SK-N-SH treated with all-trans-retinoic acid at 6 μM for 48 hours (cell line): ENCODE measurements around the gene EEFSEC.

ENCODE experiments used
- ATAC-seq: fragments of 200-7000 bp; cut with Tn5 transposase; 3 replicates; pipeline ENCODE4 v1.9.1; 2020; ENCODE audit warnings: mild to moderate bottlenecking, moderate library complexity
- ARNTL ChIP-seq: fragments of 450-650 bp; formaldehyde crosslinking; IDR thresholded peaks from 2 replicates; pipeline ENCODE4 v1.5.0; 2020; ENCODE audit warnings: low read depth, mild to moderate bottlenecking, moderate library complexity, borderline replicate concordance
- CSDC2 ChIP-seq: fragments of 250-450 bp; sonication (Bioruptor Pico); IDR thresholded peaks from 2 replicates; pipeline ENCODE4 v1.5.0; 2020; ENCODE audit warnings: mild to moderate bottlenecking, moderate library complexity
- CSRNP3 ChIP-seq: fragments of 250-450 bp; sonication (Bioruptor Pico); IDR thresholded peaks from 2 replicates; pipeline ENCODE4 v1.5.1; 2021; ENCODE audit warnings: mild to moderate bottlenecking, moderate library complexity
- ESRRG ChIP-seq: fragments of 250-450 bp; sonication (Bioruptor Pico); IDR thresholded peaks from 2 replicates; pipeline ENCODE4 v1.6.1; 2021; ENCODE audit warnings: mild to moderate bottlenecking
- GLIS3 ChIP-seq: fragments of 250-450 bp; sonication (Bioruptor Pico); IDR thresholded peaks from 2 replicates; pipeline ENCODE4 v1.5.0; 2020; ENCODE audit warnings: mild to moderate bottlenecking, moderate library complexity
- ISL1 ChIP-seq: fragments of 250-450 bp; sonication (Bioruptor Pico); IDR thresholded peaks from 2 replicates; pipeline ENCODE4 v2.1.2; 2022; ENCODE audit warnings: mild to moderate bottlenecking, moderate library complexity
- OSR1 ChIP-seq: fragments of 250-450 bp; sonication (Bioruptor Pico); IDR thresholded peaks from 2 replicates; pipeline ENCODE4 v1.8.0; 2022; ENCODE audit warnings: moderate library complexity, mild to moderate bottlenecking, inconsistent platforms
- PATZ1 ChIP-seq: fragments of 250-450 bp; sonication (Bioruptor Pico); IDR thresholded peaks from 2 replicates; pipeline ENCODE4 v1.8.0; 2020; ENCODE audit warnings: mild to moderate bottlenecking, moderate library complexity, borderline replicate concordance
- RARB ChIP-seq: fragments of 250-450 bp; sonication (Bioruptor Pico); IDR thresholded peaks from 2 replicates; pipeline ENCODE4 v1.8.0; 2021; ENCODE audit warnings: mild to moderate bottlenecking, moderate library complexity
- TCF4 ChIP-seq: fragments of 250-450 bp; sonication (Bioruptor Pico); IDR thresholded peaks from 2 replicates; pipeline ENCODE4 v1.8.0; 2021; ENCODE audit warnings: mild to moderate bottlenecking, moderate library complexity, borderline replicate concordance
- TOX ChIP-seq: fragments of 250-450 bp; sonication (Bioruptor Pico); IDR thresholded peaks from 2 replicates; pipeline ENCODE4 v1.8.0; 2021; ENCODE audit warnings: mild to moderate bottlenecking, moderate library complexity, borderline replicate concordance
- ZC3H10 ChIP-seq: fragments of 250-450 bp; sonication (Bioruptor Pico); IDR thresholded peaks from 2 replicates; pipeline ENCODE4 v1.5.1; 2021; ENCODE audit warnings: mild to moderate bottlenecking, moderate library complexity
- ZFP3 ChIP-seq: fragments of 250-450 bp; sonication (Bioruptor Pico); IDR thresholded peaks from 2 replicates; pipeline ENCODE4 v1.5.0; 2020; ENCODE audit warnings: mild to moderate bottlenecking, moderate library complexity
- ZFP30 ChIP-seq: fragments of 450-650 bp; formaldehyde crosslinking; IDR thresholded peaks from 2 replicates; pipeline ENCODE4 v1.5.0; 2022; ENCODE audit warnings: mild to moderate bottlenecking, moderate library complexity
- ZNF565 ChIP-seq: fragments of 450-650 bp; formaldehyde crosslinking; conservative IDR thresholded peaks from 2 replicates; pipeline ENCODE4 v1.5.0; 2020; ENCODE audit warnings: low read depth, mild to moderate bottlenecking, moderate library complexity
- ZNF70 ChIP-seq: fragments of 450-650 bp; formaldehyde crosslinking; IDR thresholded peaks from 2 replicates; pipeline ENCODE4 v1.5.0; 2020; ENCODE audit warnings: mild to moderate bottlenecking, moderate library complexity
- ZNF8 ChIP-seq: fragments of 450-650 bp; formaldehyde crosslinking; IDR thresholded peaks from 2 replicates; pipeline ENCODE4 v1.5.0; 2020; ENCODE audit warnings: mild to moderate bottlenecking, moderate library complexity
- TF ChIP-seq, protein P1 (sequence below): fragments of 250-450 bp; sonication (Bioruptor Pico); IDR thresholded peaks from 2 replicates; pipeline ENCODE4 v1.5.0; 2020; ENCODE audit warnings: mild to moderate bottlenecking, moderate library complexity
- TF ChIP-seq, protein P2 (sequence below): fragments of 250-450 bp; sonication (Bioruptor Pico); IDR thresholded peaks from 2 replicates; pipeline ENCODE4 v1.5.1; 2020; ENCODE audit warnings: low read depth, mild to moderate bottlenecking, moderate library complexity

EEFSEC gene

GRCh38 chr3:128197855-128198254 is 44.6 kb downstream of the EEFSEC start (continued):
- TF ChIP-seq, protein P1, sequence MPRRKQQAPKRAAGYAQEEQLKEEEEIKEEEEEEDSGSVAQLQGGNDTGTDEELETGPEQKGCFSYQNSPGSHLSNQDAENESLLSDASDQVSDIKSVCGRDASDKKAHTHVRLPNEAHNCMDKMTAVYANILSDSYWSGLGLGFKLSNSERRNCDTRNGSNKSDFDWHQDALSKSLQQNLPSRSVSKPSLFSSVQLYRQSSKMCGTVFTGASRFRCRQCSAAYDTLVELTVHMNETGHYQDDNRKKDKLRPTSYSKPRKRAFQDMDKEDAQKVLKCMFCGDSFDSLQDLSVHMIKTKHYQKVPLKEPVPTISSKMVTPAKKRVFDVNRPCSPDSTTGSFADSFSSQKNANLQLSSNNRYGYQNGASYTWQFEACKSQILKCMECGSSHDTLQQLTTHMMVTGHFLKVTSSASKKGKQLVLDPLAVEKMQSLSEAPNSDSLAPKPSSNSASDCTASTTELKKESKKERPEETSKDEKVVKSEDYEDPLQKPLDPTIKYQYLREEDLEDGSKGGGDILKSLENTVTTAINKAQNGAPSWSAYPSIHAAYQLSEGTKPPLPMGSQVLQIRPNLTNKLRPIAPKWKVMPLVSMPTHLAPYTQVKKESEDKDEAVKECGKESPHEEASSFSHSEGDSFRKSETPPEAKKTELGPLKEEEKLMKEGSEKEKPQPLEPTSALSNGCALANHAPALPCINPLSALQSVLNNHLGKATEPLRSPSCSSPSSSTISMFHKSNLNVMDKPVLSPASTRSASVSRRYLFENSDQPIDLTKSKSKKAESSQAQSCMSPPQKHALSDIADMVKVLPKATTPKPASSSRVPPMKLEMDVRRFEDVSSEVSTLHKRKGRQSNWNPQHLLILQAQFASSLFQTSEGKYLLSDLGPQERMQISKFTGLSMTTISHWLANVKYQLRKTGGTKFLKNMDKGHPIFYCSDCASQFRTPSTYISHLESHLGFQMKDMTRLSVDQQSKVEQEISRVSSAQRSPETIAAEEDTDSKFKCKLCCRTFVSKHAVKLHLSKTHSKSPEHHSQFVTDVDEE (CRISPR knock-in tag), result no peak
- no peak for TF ChIP-seq ZC3H10

DNA sequence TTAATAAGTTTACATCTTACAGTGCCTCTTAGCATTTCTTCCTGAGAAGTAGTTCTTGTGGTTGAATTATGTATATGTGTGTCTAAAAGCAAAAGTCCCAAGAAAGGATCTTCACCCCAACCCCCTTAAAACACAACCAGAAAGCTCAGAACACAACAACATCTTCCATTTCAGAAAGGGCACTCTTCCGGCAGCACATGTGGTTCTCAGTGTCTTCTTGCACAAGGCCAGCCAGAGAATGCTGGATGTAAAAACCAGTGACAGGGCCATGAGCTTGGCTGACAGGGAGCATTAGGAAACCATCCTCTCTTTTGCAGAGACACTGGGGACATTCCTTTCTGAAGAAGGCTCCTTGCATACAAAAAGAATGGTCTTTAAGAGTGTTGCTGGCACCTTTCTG is 45.0 kb downstream of the EEFSEC start:
- ATAC-seq, result no peak
- no peak for TF ChIP-seq GLIS3
- TF ChIP-seq ZNF70 (CRISPR knock-in tag), result no peak
- no peak for TF ChIP-seq CSRNP3 (CRISPR knock-in tag)
- TF ChIP-seq ZC3H10, result no peak
- TF ChIP-seq, protein P2, sequence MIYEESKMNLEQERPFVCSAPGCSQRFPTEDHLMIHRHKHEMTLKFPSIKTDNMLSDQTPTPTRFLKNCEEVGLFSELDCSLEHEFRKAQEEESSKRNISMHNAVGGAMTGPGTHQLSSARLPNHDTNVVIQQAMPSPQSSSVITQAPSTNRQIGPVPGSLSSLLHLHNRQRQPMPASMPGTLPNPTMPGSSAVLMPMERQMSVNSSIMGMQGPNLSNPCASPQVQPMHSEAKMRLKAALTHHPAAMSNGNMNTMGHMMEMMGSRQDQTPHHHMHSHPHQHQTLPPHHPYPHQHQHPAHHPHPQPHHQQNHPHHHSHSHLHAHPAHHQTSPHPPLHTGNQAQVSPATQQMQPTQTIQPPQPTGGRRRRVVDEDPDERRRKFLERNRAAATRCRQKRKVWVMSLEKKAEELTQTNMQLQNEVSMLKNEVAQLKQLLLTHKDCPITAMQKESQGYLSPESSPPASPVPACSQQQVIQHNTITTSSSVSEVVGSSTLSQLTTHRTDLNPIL, result no peak
- TF ChIP-seq TOX (CRISPR knock-in tag), result no peak
- TF ChIP-seq TCF4 (CRISPR knock-in tag), result no peak

DNA sequence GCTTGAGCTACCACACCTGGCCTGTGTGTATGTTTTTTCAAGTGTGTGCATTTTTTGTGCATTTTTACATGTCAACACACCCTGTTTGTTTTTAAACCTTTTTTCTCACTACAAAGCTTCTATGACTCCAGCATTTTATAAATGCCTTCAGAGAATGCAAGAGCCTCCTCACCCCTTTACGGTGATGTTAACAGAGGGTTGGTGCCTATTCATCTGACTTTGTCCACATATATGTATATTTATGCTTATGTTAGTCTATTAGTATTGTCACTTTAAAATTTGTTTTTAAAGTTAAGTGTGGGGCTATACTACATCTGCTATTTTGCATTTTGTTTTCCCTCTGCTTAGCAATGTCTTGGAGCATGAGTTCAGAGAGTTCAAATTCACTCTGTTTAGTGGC is 45.8 kb downstream of the EEFSEC start:
- TF ChIP-seq ZFP30 (no peak), ZNF565 (no peak), CSDC2 (no peak), GLIS3 (no peak), CSRNP3 (CRISPR knock-in tag) (no peak), PATZ1 (CRISPR knock-in tag) (no peak), ARNTL (no peak), ESRRG (CRISPR knock-in tag) (no peak), ISL1 (CRISPR knock-in tag) (no peak), RARB (CRISPR knock-in tag) (no peak), OSR1 (CRISPR knock-in tag) (no peak)
- ATAC-seq, result no peak

- ATAC-seq, result peak; percentile 66; the same call in 2 of the 3 replicates
Observed at GRCh38 chr3:128201158-128201755, 48.0 kb downstream of the EEFSEC start.

DNA sequence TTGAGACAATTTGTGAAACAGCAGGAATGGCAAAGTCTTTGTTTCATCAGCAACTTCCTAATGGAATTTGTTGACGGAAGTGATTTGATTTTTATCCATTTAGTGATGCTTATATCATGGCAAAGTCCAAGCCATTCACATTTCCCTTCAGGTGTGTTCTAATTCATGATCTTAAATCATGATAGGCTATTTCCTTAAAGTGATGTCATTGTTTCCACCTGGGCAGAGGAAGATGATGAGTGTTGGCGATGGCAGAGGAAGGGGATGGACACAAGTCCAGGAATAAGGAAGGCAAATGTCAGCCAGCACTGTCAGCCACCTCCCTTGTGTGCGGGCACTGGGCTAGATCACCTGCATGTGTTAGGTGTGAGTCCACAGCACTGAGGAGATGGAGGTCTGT is 49.9 kb downstream of the EEFSEC start:
- no peak for ATAC-seq
- TF ChIP-seq ZFP30, result no peak
- TF ChIP-seq ZNF8, result no peak

More at GRCh38 chr3:128201158-128201755, 48.0 kb downstream of the EEFSEC start:
- no peak for TF ChIP-seq ZNF8
- peak; percentile 92 for TF ChIP-seq ZFP3 (CRISPR knock-in tag)
